Stimulated activated CD8-positive, alpha-beta memory T cell treated with anti-CD3 and anti-CD28 coated beads, Interleukin-12 subunit alpha, Interleukin-12 subunit beta, amount 100 ng/mL, for 1 hour (primary cell): ENCODE data around the gene PLA2G4F.

Source experiments
- DNase-seq: peaks from one replicate; pipeline ENCODE4 v3.0.0-alpha.2; 2020; ENCODE audit warnings: low read depth

Gene PLA2G4F

DNA sequence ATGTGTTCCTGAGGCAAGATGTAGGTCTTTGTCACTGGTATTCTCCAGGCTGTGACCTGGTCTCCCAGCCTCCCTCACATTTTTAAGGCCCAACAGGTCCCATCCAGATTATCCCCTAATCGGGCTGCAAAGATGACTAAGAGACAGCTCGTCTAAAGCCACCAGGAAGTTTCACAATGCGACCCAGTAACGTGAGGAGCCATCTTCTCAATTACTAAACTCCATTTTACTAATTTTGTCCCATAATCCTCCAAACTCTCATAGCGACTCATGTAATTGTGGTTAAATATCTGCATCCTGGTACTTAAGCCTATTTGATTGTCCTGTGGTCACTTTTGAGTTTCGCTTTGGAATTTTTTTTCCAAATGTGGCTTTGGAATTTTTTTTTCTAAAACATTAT, 8.7 kb upstream of the PLA2G4F start:
- no peak for DNase-seq

DNA sequence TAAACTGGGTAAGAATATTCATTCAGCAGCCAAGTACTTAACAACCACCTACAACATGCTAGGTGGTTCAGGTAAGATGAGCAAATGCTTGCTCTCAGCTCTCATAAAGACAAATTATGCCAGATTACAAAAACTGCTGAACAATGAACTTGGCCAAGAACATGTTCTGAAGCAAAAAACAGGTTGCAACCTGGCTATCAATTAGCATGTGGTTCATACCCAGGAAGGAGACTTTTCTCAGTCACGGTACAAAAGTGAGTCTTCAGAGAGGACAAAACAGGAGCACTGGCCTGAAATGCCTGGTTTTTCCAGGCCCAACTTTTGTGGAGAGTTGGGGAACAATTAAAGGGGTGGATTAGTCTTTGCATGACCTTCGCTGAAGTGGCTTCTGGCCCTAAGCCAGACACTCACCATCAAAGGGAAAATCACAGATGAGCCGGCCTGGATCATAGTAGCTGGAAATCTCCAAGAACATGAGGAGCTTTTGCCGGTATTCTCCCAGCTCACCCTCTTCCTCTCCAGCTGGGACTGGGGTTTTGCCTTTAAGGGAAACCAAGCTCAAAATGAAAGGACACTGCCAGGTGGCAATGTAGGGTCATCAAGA, 7.6 kb upstream of the PLA2G4F start:
- no peak for DNase-seq

DNA sequence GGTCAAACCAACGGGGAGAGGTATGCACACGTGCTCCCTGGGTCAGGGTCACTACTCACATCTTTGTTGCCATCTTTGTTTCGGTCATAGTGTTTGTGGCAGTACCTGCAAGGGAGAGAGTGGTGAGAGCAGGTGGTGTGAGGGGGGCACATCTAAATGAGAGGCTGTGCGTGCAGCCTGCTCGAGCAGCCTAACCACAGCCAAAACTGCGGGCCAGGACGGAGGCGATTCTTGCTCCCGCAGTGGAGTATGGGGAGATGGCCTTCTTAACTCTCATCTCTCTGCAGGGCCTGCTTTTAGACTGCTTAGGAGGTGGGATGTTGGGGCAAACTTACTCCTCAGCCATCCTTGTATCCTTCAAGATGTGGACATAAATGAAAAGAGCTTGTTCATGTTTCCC, 6.9 kb upstream of the PLA2G4F start:
- no peak for DNase-seq

DNA sequence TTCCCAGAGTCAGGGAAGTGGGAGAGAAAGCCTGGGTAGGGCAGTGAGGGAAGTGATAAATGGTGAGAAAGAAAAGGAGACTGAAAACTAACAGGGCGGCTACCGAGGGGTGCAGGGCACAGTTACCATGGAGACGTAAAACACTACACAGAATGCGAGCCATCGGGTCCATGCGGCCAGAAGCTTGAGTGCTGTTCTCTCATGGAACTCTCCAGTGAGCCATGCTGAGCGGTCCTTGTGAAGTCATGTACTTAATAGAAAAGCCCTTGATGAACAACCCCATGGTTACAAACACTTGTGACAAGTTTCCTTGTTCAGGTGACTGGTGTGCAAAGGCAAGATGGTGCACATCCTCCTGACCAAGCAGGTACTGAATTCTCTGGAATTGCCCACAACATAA, 3.7 kb upstream of the PLA2G4F start:
- no peak for DNase-seq

DNA sequence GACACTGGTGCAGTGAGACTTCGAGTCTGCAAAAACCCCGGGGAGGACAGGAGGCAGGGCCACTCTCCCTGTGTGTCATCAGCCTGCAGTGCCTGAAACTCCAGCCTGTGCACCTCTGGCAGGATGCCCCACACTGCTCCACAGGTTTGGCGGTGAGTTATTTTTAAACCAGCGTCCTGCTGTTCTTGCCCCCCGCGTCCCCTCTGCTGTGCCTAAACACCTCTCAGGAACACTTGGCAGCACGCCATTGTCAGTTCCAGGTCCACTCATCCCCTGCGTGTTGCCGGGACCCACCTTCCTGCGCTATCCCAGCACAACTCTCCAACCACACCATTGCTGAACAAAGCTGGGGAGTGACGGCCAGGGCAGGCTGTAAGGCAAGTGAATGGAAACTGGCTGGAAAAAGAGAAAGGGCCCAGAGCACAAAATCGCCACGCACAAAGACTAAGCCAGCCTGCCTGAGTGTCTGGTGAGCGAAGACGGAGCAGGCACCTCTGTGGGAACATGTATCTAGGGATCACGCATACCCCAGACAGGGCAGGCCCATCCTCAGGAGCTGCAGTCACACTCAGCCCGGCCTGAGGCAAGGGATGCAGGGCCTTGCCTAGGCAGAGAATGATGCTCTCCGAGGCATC, 3.1 kb upstream of the PLA2G4F start:
- DNase-seq, result no peak

DNA sequence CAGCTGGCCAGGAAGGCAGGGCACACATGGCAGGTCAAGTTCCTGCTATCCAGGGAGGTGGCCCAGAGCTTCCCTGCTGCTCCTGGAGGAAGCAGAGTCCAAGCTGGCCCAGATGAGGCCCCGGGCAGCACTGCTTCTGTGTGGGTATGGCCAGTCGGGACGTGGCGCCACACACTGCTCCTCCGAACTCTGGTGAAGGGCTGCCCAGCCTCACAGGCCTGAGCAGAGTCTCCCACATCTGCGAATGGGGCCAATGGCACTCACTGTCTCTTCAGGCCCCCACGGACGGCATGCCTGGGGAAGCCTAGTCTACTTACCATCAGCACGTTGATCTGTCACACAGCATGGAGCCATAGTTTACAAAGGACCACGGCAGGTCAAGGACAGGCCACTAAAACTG, 2.5 kb upstream of the PLA2G4F start:
- DNase-seq, result no peak

DNA sequence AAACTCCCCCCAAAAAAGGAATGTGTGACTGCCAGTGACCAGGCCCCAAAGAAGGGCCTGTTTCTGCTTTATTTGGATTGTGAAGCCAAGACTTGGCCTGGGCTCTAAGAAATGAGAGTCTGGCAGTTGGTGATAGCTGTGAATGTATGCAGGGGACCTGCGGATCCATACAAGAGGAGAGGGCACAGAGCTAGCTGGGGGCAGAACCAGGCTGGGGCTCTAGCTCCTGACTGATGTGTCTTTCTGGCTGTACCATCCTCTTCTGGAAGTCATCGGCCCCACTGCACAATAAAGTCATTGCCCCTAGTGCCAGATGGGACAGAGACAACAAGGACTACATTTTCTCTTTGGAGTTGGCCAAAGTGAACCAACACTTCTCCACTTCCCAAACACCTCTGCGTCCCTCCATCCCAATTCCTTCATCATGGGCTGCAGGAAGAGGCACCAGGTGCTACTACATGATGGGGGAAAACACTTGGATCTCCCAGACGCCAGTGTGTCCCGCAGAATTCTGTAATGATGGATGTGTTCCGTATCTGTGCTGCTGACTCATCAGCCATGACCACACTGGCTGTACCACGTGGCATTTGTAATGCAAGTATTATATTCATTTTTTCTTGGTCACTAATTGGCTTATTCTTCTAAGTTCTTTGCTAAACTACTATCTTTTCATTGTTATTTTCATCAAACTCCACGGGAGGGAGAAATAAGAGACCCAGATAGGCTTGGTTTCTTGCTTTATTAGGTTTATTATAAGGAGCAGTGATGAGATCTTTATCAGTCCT, 1.7 kb upstream of the PLA2G4F start:
- DNase-seq, result no peak

DNA sequence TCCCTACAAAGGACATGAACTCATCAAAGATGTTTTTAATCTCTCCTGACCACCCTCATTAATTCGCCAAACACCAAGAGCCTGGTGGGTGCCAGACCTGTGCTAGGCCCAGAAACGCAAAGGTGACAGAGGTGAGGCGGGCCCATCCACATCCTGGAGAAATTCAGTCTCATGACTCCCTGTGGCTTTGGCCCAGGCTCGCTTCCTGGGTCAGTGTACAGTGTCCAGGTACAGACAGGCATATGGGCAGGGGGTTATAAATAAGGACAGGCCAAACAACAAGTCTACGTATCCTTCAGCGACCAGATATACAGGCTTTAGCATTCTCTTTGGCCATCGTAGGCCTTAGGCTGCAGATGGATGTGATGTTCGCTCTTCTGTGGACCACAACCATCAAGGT, 945 bp upstream of the PLA2G4F start:
- no peak for DNase-seq

DNA sequence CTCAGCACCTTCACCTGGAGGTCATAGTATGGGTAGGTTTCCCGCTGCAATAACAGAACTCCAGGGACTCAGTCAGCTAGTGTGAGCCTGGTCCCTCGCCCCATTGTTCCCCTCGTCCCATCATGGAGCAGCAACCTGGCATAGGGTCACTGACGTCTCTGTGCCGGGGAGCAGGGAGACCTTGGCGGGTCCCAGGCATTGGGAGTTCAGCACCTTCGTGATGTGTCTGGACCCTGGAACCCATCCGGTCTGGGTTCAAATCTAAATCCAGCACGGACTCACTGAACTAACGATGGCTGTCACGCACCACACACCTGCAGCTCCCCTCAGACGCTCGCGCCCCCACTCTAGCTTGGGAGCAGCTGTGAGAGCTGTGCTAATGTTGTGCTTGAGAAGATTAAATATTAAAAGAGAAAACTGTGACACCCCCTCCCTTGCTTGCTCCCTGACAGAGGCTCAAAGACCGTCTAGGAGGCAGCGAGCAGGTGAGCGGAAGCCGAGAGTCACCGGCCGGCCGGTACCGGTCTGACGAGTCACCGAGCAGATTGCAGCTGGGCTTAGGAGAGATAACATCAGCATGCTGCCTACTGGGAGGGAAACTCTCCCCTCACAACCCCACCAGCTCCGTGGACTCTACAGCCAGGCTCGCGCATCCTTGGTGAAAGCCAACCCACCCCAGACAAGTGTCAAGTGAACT, 742 bp downstream of the PLA2G4F start:
- no peak for DNase-seq

DNA sequence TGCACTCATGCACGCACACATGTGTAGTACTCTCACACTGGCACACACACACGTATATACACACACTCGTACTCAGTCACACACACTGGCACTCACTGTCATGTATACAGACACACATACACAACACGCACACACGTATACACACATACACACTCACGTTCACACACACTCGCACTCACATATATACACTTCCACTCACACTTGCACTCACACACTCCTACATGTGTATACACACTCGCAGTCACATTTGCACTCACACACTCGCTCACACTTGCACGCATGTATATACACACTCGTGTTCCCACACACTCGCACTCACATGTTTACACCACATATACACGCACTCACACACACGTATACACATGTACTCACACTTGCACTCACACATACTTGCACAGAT, 1.5 kb downstream of the PLA2G4F start:
- DNase-seq, result no peak

DNA sequence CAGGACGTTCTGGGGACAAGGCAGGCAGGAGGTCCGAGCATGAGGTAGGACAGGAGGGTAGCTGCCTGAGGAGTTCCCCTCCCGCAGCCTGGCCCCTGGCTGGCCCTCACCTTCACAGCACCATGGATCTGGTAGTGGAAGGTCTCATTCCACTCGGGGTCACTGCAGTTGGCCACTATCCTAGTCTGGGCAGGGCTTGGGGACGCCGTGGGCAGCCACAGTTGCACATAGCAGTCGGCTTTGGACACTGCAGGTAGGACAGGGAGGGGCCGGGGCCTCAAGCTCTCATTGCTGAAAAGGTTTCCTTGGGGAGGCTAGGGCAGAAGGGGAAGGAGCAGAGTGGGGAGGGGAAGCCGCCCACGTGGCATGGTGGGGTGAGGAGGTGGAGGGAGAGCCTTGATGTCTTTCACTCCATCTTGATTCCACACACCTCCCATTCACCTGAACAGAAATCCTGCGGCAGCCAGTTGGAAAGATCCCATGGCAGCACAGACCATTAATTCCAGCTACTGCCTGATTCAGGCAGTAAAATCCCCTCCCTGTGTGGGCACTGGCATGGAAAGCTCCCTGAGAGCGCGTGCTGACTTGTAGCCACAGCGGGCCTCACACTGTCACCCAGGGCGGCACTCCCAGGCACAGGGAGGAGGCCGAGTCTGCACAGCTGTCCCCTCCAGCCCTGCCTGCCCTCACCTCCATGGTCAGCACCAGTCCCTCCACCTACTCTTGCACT, 2.1 kb downstream of the PLA2G4F start:
- DNase-seq, result no peak

DNA sequence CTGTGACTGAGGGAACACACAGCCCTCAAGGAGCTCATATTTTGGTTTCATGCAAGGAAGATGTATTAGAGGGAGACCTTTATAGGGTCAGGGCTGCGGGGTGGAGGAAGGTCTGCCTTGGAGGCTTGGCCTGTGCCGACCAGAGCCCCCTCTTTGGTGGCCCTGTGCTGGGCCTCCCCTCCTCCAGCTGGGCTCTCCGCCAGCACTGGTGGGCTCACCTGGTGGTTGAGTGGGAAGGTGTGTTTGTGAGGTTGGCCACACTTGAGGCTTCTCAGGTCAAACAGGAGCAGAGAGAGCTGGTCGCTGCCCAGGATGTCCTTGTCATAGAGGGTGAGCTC, 2.6 kb downstream of the PLA2G4F start:
- DNase-seq, result no peak

DNA sequence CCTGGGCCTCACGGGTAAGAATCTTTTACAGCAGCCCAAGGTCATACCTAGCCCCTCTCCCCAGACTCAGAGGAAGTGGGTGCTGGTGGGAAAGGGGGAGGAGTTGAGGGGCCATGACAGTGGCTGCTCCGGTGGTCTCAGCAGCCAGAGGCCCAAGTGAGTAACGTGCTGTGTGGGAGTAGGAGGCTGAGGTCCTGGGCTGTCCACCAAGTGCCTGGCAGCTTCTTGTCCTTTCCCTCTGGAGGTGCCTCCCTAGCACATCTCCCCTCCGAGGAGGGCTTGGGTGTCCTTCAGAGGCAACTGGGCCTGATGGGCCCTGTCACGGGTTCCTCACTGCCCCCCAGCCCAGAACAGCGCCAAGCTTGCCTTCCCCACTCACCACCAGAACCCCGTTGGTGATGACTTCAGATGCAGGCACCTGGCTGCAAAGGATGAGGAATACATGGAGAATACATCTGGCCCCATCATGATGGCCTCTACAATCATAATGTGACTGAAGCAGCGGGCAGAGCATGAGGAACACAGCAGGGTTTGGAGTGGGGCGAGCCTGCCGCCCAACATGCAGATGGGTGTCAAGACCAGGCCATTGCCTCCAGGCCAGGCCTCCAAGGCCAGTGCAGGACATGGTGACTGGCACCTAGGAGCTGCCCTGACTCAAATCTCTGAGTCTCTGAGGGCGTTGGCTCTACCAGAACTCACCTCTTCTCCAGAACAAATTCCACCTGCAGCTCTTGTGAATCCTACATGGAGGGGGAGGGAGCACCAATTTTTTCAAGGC, 3.3 kb downstream of the PLA2G4F start:
- DNase-seq, result no peak

DNA sequence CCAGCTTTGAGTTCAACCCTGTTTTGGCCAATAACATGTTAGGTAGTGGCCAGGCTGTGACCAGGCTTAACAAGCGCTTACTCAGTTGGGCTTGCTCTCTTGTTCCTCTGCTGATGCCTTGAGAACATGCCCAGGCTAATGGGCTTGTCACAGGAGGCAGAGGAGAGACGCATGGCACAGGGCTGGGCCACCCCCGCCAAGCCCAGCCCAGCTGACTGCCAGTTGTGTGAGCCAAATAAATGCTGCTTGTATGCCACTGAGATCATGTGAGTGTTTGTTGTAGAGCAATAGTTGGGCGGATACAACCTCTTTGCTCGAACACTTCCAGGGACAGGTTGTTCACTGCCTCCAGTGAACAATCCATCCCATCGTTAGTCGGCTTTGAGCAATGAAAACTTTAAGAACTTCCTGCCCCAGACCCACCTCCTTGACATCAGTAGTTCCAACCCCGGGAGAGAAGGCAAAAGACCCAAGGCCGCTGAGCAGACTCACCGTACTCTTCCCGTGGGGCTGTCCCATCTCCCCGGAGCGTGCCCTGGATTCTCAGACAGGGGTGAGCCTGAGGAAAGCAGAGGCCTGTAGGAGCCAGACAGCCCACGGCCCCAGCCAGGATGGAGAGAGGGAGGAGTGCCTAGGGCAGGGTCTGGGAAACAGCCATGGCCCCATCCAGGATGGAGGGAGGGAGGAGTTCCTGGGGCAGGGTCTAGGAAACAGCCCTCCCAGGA, 4.1 kb downstream of the PLA2G4F start:
- DNase-seq, result no peak

DNA sequence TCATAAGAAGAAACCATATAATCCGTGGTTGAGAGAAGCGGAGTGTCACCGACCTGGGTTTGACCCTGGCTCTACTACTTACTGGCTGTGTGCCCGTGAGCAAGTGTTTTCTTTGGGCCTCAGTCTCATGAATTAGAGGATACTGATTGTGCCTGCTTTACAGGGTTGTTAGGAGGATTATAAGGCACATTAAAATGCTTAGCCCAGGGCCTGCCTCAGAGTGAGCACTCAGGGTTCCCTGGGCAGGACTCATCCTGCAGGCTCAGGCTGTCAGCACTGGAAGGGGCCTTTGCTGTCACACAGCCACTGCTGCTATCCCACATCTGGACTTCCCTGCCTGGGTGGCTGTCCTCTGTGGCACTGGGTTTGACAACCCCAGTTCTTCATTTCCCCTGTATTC, 4.7 kb downstream of the PLA2G4F start:
- DNase-seq, result no peak

DNA sequence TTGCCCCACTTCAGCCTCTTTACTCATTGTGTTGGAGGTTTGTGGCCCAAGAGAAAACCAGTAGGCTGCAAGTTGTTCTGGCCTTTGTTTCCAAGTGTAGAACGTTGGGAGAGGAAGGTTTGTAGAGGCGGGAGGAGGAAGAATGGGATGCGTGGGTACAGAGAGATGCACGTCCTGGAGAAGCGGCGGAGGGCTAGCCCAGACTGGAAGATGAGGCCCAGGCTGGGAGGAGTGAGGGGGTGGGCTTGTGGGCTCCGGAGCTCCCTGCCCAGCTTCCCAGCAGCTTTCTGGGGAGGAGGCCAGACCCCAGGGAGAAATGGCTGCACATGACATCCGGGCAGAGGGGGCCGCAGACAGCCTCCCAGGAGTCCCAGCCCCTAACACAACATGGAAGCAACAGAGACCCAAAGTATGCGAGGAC, 5.3 kb downstream of the PLA2G4F start:
- DNase-seq, result no peak

DNA sequence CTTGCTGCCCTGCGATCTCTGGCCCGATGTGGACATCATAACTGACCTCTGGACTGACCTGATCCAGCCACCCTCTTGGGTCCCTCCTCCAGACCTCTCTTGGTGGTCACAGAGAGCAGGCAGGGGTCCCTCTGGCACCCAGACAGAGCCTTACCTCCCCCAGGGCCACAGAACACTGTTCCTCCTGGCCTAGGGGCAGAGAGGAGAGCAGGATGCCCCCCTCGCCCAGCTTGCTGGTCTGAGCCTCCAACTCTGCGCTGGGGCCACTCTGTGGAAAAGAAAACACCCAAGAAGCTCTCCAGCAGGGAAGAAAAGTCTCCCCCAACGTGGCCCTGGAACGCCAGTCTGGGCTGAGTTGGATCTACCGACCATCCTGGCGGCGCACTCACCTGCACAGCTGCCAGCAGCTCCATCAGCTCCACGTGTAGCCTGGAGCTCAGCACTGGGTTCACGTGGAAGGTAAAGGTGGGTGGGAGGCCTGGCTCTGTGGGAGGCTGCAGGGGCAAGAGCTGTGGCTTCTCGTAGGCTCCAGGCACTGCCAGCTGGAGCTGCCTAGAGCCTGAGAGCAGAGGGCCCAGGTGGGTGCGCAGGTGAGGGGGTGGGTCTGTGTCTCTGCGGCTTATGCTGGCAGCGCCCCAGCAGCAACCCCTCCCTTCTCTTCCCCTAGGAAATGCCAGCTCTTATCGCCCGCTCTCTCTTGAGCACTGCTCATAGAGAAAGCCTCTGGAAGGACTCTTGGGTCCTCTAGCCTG, 6.0 kb downstream of the PLA2G4F start:
- no peak for DNase-seq

DNA sequence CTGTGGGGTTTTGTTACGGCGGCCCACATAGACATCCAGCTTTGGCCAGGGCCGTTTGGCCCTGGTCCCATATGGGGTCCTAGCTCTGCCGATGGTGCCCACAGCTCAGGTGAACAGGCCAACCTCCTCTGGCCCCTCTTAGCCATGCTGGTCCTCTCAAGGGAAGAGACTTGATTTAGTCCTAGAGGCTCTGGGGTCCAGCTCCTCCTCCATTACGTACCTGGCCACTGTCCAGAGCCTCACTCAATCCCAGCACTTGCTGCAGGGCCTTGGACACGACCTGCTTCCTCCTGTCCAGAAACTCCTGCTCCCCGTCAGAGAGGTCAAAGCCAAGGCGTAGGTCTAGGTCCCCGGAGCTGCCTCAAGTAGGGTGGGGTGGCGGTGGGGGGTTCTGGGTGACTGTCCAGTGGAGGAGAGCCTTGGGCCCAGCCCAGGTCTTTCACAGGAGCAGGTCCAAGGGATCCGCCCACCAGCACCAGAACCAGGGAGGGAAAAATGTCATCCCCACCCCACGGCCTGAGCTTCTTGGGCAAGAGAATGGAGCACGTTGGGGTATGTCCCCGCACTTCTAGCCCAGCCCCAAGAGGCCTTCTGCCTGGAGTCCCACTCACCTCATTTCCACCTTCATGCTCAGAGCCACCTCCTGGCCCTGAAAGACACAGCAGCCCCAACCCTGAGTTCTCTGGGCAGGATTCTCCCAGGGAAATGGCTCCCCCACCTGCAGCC, 6.8 kb downstream of the PLA2G4F start:
- no peak for DNase-seq

DNA sequence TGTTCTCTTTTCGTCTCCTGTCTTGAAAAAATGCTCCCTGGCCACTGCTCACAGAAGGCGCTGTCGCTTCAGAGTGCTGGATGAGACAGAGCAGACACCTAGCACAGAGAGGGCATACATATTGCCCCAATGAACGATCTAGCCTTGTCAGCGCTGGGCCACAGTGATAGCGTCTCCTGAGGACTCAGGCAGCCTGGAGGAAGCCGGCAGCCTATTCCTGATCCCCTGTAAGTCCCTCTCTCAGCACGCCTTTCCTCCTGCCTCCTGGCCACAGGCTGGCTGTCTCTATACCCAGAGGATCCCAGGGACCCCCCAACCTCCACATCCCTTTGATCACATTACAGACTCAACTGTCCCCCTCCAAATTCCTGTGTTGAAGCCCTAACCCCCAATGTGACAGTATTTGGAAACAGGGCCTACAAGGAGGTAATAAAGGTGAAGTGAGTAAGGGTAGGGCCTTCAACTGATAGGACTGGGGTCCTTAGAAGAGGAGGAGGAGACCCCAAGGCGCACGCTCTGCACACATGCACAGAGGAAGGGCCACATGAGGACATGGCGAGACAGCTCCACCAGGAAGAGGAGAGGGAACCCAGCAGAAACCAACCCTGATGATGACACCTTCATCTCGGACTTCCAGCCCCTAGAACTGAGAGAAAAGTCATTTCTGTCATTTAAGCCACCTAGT, 7.5 kb downstream of the PLA2G4F start:
- DNase-seq, result no peak
